ENCODE data around the gene ZNF697.

- TF ChIP-seq CREB1 (CRISPR knock-in tag; IDR thresholded peaks at IDR 0.05) (no peak), CTCF (IDR thresholded peaks at IDR 0.05) (peak; percentile 72), NR3C1 (CRISPR knock-in tag; conservative IDR thresholded peaks at IDR 0.05; ENCODE audit: low read depth) (no peak), USF2 (CRISPR knock-in tag; IDR thresholded peaks at IDR 0.05) (no peak), TEAD4 (CRISPR knock-in tag; IDR thresholded peaks at IDR 0.05) (no peak), ZMAT4 (CRISPR knock-in tag; IDR thresholded peaks at IDR 0.05) (no peak), ATF3 (CRISPR knock-in tag; conservative IDR thresholded peaks at IDR 0.05) (no peak), ZNF121 (CRISPR knock-in tag; IDR thresholded peaks at IDR 0.05) (no peak), NR2C2 (CRISPR knock-in tag; IDR thresholded peaks at IDR 0.05) (no peak), CBFB (CRISPR knock-in tag; IDR thresholded peaks at IDR 0.05; ENCODE audit: low read depth) (no peak)
Observed at GRCh38 chr1:119675349-119676345, 27.6 kb upstream of the ZNF697 start.
